HG03097 (cell line): Measurements from ENCODE around the gene GARIN6.
"Not testable (repeated sequence)": the region's sequence is repeated elsewhere in the genome, so short reads cannot be mapped to it uniquely, and the experiment has no call there.

Experiments
- ATAC-seq: cut with Tn5 transposase; IDR thresholded peaks from one replicate; pipeline ENCODE4 v1.9.1; 2021; ENCODE audit not compliant: unreplicated experiment, low FRiP score

Gene GARIN6

GRCh38 chr12:99647453-99647852 is at the start of gene GARIN6:
GARIN6 (plus strand) TSS chr12:99647753; CDS start chr12:99648175, 422 bp downstream.
- no peak for ATAC-seq

- no peak for ATAC-seq
Observed at GRCh38 chr12:99598785-99599184, 48.8 kb upstream of the GARIN6 start.

- peak; percentile 98 for ATAC-seq
Observed at GRCh38 chr12:99600388-99600787, 47.2 kb upstream of the GARIN6 start.

GRCh38 chr12:99609455-99610181 is 37.9 kb upstream of the GARIN6 start:
- no peak for ATAC-seq

GRCh38 chr12:99611117-99611516 is 36.4 kb upstream of the GARIN6 start:
- no peak for ATAC-seq

GRCh38 chr12:99611599-99611998 is 36.0 kb upstream of the GARIN6 start:
- ATAC-seq = no peak

- ATAC-seq = no peak
Observed at GRCh38 chr12:99618657-99619056, 28.9 kb upstream of the GARIN6 start.

- ATAC-seq = peak; percentile 96
Observed at GRCh38 chr12:99619389-99620158, 28.0 kb upstream of the GARIN6 start.

GRCh38 chr12:99620159-99620479 is 27.4 kb upstream of the GARIN6 start:
- no peak for ATAC-seq

GRCh38 chr12:99624591-99624990 is 23.0 kb upstream of the GARIN6 start:
- not testable (repeated sequence) for ATAC-seq

- no peak for ATAC-seq
Observed at GRCh38 chr12:99627459-99627858, 20.1 kb upstream of the GARIN6 start.

- no peak for ATAC-seq
Observed at GRCh38 chr12:99644629-99645028, 2.9 kb upstream of the GARIN6 start.

GRCh38 chr12:99648183-99648582 is 630 bp downstream of the GARIN6 start:
- no peak for ATAC-seq

GRCh38 chr12:99649551-99649950 is 2.0 kb downstream of the GARIN6 start:
- no peak for ATAC-seq

- ATAC-seq = no peak
Observed at GRCh38 chr12:99658671-99659349, 11.3 kb downstream of the GARIN6 start.

- no peak for ATAC-seq
Observed at GRCh38 chr12:99670635-99671034, 23.1 kb downstream of the GARIN6 start.

- ATAC-seq = no peak
Observed at GRCh38 chr12:99680276-99680675, 32.7 kb downstream of the GARIN6 start.

GRCh38 chr12:99686142-99686541 is 38.6 kb downstream of the GARIN6 start:
- no peak for ATAC-seq

GRCh38 chr12:99695050-99695449 is 47.5 kb downstream of the GARIN6 start:
- no peak for ATAC-seq
